NCI-H82 treated with DMSO at 0.1 percent for 48 hours (cell line): ENCODE measurements around the gene TBC1D5.

Source experiments
- DNase-seq: peaks from one replicate; lab custom pipeline; 2025; ENCODE audit not compliant: unreplicated experiment; lab: John Stamatoyannopoulos, UW

The TBC1D5 gene

GRCh38 chr3:17243621-17244020 lies 498.8 kb downstream of the TBC1D5 start:
- DNase-seq, result no peak

- DNase-seq, result no peak
Measured at GRCh38 chr3:17239417-17239816, 503.0 kb downstream of the TBC1D5 start.

- DNase-seq, result no peak
Measured at GRCh38 chr3:17238023-17238422, 504.4 kb downstream of the TBC1D5 start.

- DNase-seq, result no peak
Measured at GRCh38 chr3:17235310-17235709, 507.1 kb downstream of the TBC1D5 start.

- no peak for DNase-seq
Measured at GRCh38 chr3:17234382-17234781, 508.0 kb downstream of the TBC1D5 start.

GRCh38 chr3:17233398-17233800 lies 509.0 kb downstream of the TBC1D5 start:
- DNase-seq, result peak; percentile 14

GRCh38 chr3:17232442-17232841 lies 510.0 kb downstream of the TBC1D5 start:
- no peak for DNase-seq

GRCh38 chr3:17231537-17232261 lies 510.7 kb downstream of the TBC1D5 start:
- no peak for DNase-seq

GRCh38 chr3:17227472-17227871 lies 515.0 kb downstream of the TBC1D5 start:
- DNase-seq, result no peak

GRCh38 chr3:17221529-17221928 lies 520.9 kb downstream of the TBC1D5 start:
- DNase-seq, result no peak

GRCh38 chr3:17219593-17219992 lies 522.8 kb downstream of the TBC1D5 start:
- DNase-seq, result no peak

GRCh38 chr3:17218587-17218986 lies 523.8 kb downstream of the TBC1D5 start:
- DNase-seq, result no peak

GRCh38 chr3:17217588-17217987 lies 524.8 kb downstream of the TBC1D5 start:
- DNase-seq, result no peak

GRCh38 chr3:17213102-17213501 lies 529.3 kb downstream of the TBC1D5 start:
- DNase-seq, result no peak

- no peak for DNase-seq
Measured at GRCh38 chr3:17207979-17208378, 534.5 kb downstream of the TBC1D5 start.

- DNase-seq, result no peak
Measured at GRCh38 chr3:17207019-17207418, 535.4 kb downstream of the TBC1D5 start.

- DNase-seq, result no peak
Measured at GRCh38 chr3:17204049-17204650, 538.3 kb downstream of the TBC1D5 start.

GRCh38 chr3:17201538-17201937 lies 540.9 kb downstream of the TBC1D5 start:
- no peak for DNase-seq

- DNase-seq, result no peak
Measured at GRCh38 chr3:17195856-17196604, 546.4 kb downstream of the TBC1D5 start.

- peak; percentile 75 for DNase-seq
Measured at GRCh38 chr3:17195192-17195611, 547.2 kb downstream of the TBC1D5 start.

GRCh38 chr3:17194116-17194515 lies 548.3 kb downstream of the TBC1D5 start:
- peak; percentile 6 for DNase-seq

GRCh38 chr3:17192995-17193394 lies 549.4 kb downstream of the TBC1D5 start:
- DNase-seq, result no peak
